Smooth muscle cell (in vitro differentiated cells): ENCODE data around the gene ERCC6L2. TPM values are rescaled to one million over a fixed set of nuclear protein-coding genes. Genes with fewer than 3 reads are reported as not detected.

ENCODE experiments used
- DNase-seq: peaks from one replicate; lab custom pipeline; 2025; ENCODE audit not compliant: unreplicated experiment; lab: John Stamatoyannopoulos, UW
- H2AFZ ChIP-seq: fragments of 200-600 bp; sonication (generic); 2 replicates; pipeline ENCODE4 v1.6.0; 2016; ENCODE audit warnings: antibody characterized with exemption, low read depth, mild to moderate bottlenecking
- H3F3A ChIP-seq: fragments of 200-600 bp; sonication (generic); 2 replicates; pipeline ENCODE4 v1.6.0; 2017; ENCODE audit warnings: antibody characterized with exemption, low read depth
- H3K27ac ChIP-seq: fragments of 200-600 bp; sonication (generic); 2 replicates; pipeline ENCODE4 v1.5.1; 2016; ENCODE audit warnings: low read depth, mild to moderate bottlenecking
- H3K27me3 ChIP-seq: fragments of 200-600 bp; sonication (generic); 2 replicates; pipeline ENCODE4 v1.6.1; 2016; ENCODE audit warnings: low read depth, mild to moderate bottlenecking
- H3K36me3 ChIP-seq: fragments of 200-600 bp; sonication (generic); 2 replicates; pipeline ENCODE4 v1.5.1; 2016; ENCODE audit warnings: low read depth
- H3K4me1 ChIP-seq: fragments of 200-600 bp; sonication (generic); 2 replicates; pipeline ENCODE4 v1.5.1; 2016; ENCODE audit warnings: low read depth
- H3K4me2 ChIP-seq: fragments of 200-600 bp; sonication (generic); 2 replicates; pipeline ENCODE4 v1.6.0; 2016; ENCODE audit warnings: mild to moderate bottlenecking
- H3K4me3 ChIP-seq: fragments of 200-600 bp; sonication (generic); 2 replicates; pipeline ENCODE4 v1.5.1; 2016; ENCODE audit warnings: mild to moderate bottlenecking
- H3K79me2 ChIP-seq: fragments of 200-600 bp; sonication (generic); 2 replicates; pipeline ENCODE4 v1.6.0; 2016; ENCODE audit warnings: low read depth, mild to moderate bottlenecking
- H3K9ac ChIP-seq: fragments of 200-600 bp; sonication (generic); 2 replicates; pipeline ENCODE4 v1.6.0; 2016; ENCODE audit warnings: low read depth
- H3K9me3 ChIP-seq: fragments of 200-600 bp; sonication (generic); replicated peaks from 2 replicates; pipeline ENCODE4 v1.5.1; 2016; ENCODE audit warnings: low read depth
- H4K20me1 ChIP-seq: fragments of 200-600 bp; sonication (generic); 2 replicates; pipeline ENCODE4 v1.6.0; 2016; ENCODE audit warnings: low read depth
- CTCF ChIP-seq: fragments of 200-600 bp; sonication (generic); IDR thresholded peaks from 2 replicates; pipeline ENCODE4 v1.5.1; 2017; ENCODE audit warnings: borderline replicate concordance, mild to moderate bottlenecking, antibody characterized with exemption; ENCODE audit not compliant: insufficient read depth, poor library complexity, severe bottlenecking
- WGBS: methylation state at CpG from one replicate; pipeline ENCODE4 v1.1.7; 2016; ENCODE audit warnings: low lambda C conversion rate; 5-methylcytosine and 5-hydroxymethylcytosine counted together
- polyA plus RNA-seq: library from polyadenylated mRNA; unstranded; fragments of >200 nt; fragmentation: Nextera tagmentation; extraction: Ambion mirVana; gene quantifications from 2 replicates; pipeline ENCODE4 v1.2.1, GENCODE V29; 2016
- small RNA-seq: library from RNA; depleted of rRNA; stranded (forward); fragments of <200 nt; gene quantifications from one replicate; pipeline ENCODE3, GENCODE V24; 2014
- total RNA-seq: library from RNA; depleted of rRNA; stranded (reverse); fragments of >200 nt; gene quantifications from 2 replicates; pipeline ENCODE4 v1.2.3, GENCODE V29; 2014

Gene ERCC6L2
- total and polyA plus RNA-seq, 2 experiments from 2014 or later: 9.6 to 39.4 TPM

- Histone ChIP-seq H3K4me3 (no peak overlapping the region), H3K27ac (no peak overlapping the region), H3K79me2 (no peaks in the 10 kb centered on the region), H4K20me1 (no peaks in the 10 kb centered on the region), H2AFZ (no peak overlapping the region), H3K4me2 (no peak overlapping the region), H3K36me3 (peaks cover 8% of the 10 kb centered on the region), H3K9ac (no peak overlapping the region), H3K9me3 (no peaks in the 10 kb centered on the region), H3K4me1 (no peaks in the 10 kb centered on the region), H3K27me3 (peaks cover under 1% of the 10 kb centered on the region), H3F3A (no peaks in the 10 kb centered on the region)
- DNase-seq: no peak
- TF ChIP-seq CTCF: no peak
- over 99% methylated on average over 6 of the region's 6 CpGs for WGBS
Measured at GRCh38 chr9:96014078-96014477, 138.6 kb downstream of the ERCC6L2 start.

GRCh38 chr9:96015876-96016686 lies 140.6 kb downstream of the ERCC6L2 start:
- no peak overlapping the region for H3K27ac ChIP-seq
- no peak overlapping the region for H2AFZ ChIP-seq
- H3K4me3 ChIP-seq: no peak overlapping the region
- no peaks in the 10 kb centered on the region for H3K9me3 ChIP-seq
- WGBS: 72% methylated on average over 3 of the region's 3 CpGs
- TF ChIP-seq CTCF: no peak
- DNase-seq: no peak
- H3K79me2 ChIP-seq: no peaks in the 10 kb centered on the region
- H3K4me1 ChIP-seq: peaks cover under 1% of the 10 kb centered on the region
- H3F3A ChIP-seq: no peaks in the 10 kb centered on the region
- H3K36me3 ChIP-seq: peaks cover under 1% of the 10 kb centered on the region
- no peak overlapping the region for H3K9ac ChIP-seq
- no peaks in the 10 kb centered on the region for H4K20me1 ChIP-seq
- no peak overlapping the region for H3K4me2 ChIP-seq
- H3K27me3 ChIP-seq: peaks cover 21% of the 10 kb centered on the region

Small RNA genes within 50 kb of the gene (small RNA-seq; reads per million reads assigned to genes)
- gene RNA5SP289 (0.21 reads per million), gene RNU2-46P (not detected)
